Activated B cell treated with CpG ODN at 0.5 μM for 24 hours (primary cell): ENCODE measurements around the gene UNC119. TPM values are rescaled to one million over a fixed set of nuclear protein-coding genes. Genes with fewer than 3 reads are reported as not detected.

Source experiments
- ATAC-seq: fragments of 200-7000 bp; cut with Tn5 transposase; one replicate; pipeline ENCODE4 v1.10.0; 2021; ENCODE audit warnings: low read depth, mild to moderate bottlenecking, moderate library complexity
- CTCF ChIA-PET: fragments of 350-600 bp; sonication (Branson Sonifier 250); formaldehyde crosslinking; loops from one replicate; lab custom pipeline; 2021; ENCODE audit warnings: antibody characterized with exemption; lab: Charles Lee
- POLR2A ChIA-PET: fragments of 350-600 bp; sonication (Branson Sonifier 250); formaldehyde crosslinking; loops from one replicate; lab custom pipeline; 2021; ENCODE audit warnings: antibody characterized with exemption; lab: Charles Lee
- DNase-seq: peaks from one replicate; pipeline ENCODE4 v3.0.0; 2022
- H3K27ac Mint-ChIP-seq: one replicate; pipeline ENCODE4 v1.8.0; 2020; ENCODE audit warnings: mixed read lengths
- H3K27me3 Mint-ChIP-seq: one replicate; pipeline ENCODE4 v1.8.0; 2021; ENCODE audit warnings: mixed read lengths
- H3K36me3 Mint-ChIP-seq: one replicate; pipeline ENCODE4 v1.8.0; 2021; ENCODE audit warnings: low read depth, mixed read lengths
- H3K4me1 Mint-ChIP-seq: one replicate; pipeline ENCODE4 v1.8.0; 2021; ENCODE audit warnings: mixed read lengths
- H3K4me3 Mint-ChIP-seq: one replicate; pipeline ENCODE4 v1.8.0; 2020; ENCODE audit warnings: mild to moderate bottlenecking, mixed read lengths
- H3K9me3 Mint-ChIP-seq: one replicate; pipeline ENCODE4 v1.8.0; 2020; ENCODE audit warnings: mixed read lengths
- intact Hi-C: fragments of 100-400 bp; cut with micrococcal nuclease; formaldehyde crosslinking; loops from one replicate; pipeline ENCODE4 v1.15.1; 2024
- total RNA-seq: library from RNA; stranded (reverse); gene quantifications from 2 replicates; pipeline ENCODE4 v1.2.3, GENCODE V29; 2022
- TF ChIP-seq, protein P1 (sequence below): fragments of 200-600 bp; IDR thresholded peaks from one replicate; pipeline ENCODE4 v1.8.0; 2022; ENCODE audit warnings: antibody characterized with exemption, mild to moderate bottlenecking

The UNC119 gene
- total RNA-seq, 1 donor from 2014 or later, result 437 TPM

GRCh38 chr17:28545787-28546415 lies 6.5 kb downstream of the UNC119 start:
- POLR2A ChIA-PET, result interaction anchor here (0.8 to 6.2 kb wide), 6 partner anchors 9 to 99 kb away, joined by 3 to 80 read pairs (median 4); partner anchors contain the start of genes BLTP2, PIGS and SPAG5
- TF ChIP-seq, protein P1, sequence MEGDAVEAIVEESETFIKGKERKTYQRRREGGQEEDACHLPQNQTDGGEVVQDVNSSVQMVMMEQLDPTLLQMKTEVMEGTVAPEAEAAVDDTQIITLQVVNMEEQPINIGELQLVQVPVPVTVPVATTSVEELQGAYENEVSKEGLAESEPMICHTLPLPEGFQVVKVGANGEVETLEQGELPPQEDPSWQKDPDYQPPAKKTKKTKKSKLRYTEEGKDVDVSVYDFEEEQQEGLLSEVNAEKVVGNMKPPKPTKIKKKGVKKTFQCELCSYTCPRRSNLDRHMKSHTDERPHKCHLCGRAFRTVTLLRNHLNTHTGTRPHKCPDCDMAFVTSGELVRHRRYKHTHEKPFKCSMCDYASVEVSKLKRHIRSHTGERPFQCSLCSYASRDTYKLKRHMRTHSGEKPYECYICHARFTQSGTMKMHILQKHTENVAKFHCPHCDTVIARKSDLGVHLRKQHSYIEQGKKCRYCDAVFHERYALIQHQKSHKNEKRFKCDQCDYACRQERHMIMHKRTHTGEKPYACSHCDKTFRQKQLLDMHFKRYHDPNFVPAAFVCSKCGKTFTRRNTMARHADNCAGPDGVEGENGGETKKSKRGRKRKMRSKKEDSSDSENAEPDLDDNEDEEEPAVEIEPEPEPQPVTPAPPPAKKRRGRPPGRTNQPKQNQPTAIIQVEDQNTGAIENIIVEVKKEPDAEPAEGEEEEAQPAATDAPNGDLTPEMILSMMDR, result no peak
- Mint-ChIP-seq H3K4me3 (no peak overlapping the region), H3K9me3 (no peaks in the 10 kb centered on the region), H3K4me1 (peaks cover 74% of the 10 kb centered on the region), H3K27me3 (no peaks in the 10 kb centered on the region), H3K27ac (peak overlapping the region; percentile 0), H3K36me3 (peaks cover 41% of the 10 kb centered on the region)
- CTCF ChIA-PET, result interaction anchor here (3.9 kb wide), 1 partner anchor 66 kb away, joined by 32 read pairs; the partner anchor contains the start of gene RSKR
- intact Hi-C loops, result loop anchor here (5.0 kb wide), 1 partner anchor 181 kb away; the partner anchor contains the start of genes NEK8 and TLCD1
- DNase-seq (no peak), ATAC-seq (no peak)

DNA sequence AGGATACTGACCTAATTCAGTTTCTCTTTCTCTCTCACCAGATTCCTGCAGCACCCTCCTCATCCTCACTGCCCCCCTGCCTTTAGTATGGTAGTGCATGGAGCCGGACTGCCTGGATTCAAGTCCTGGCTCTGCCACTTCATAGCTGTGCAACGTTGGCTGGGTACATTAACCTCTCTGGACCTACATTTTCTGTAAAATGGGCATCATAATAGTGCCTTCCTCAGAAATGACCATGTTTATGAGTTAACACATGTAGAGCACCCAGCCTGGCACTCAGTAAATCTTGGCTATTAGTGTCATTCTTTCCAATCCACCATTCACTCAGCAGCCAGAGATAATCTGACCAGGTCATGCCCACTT lies 7.3 kb downstream of the UNC119 start:
- DNase-seq, result no peak
- H3K4me3 Mint-ChIP-seq, result no peak overlapping the region
- H3K9me3 Mint-ChIP-seq, result no peaks in the 10 kb centered on the region
- intact Hi-C loops, result loop anchor here (5.0 kb wide), 1 partner anchor 182 kb away; the partner anchor contains the start of genes NEK8 and TLCD1
- H3K4me1 Mint-ChIP-seq, result peaks cover 66% of the 10 kb centered on the region
- TF ChIP-seq, protein P1, result no peak
- no peaks in the 10 kb centered on the region for H3K27me3 Mint-ChIP-seq
- no peak for ATAC-seq
- POLR2A ChIA-PET, result interaction anchor here (1.2 kb wide), 1 partner anchor 27 kb away, joined by 3 read pairs; the partner anchor contains the start of gene PIGS
- no peak overlapping the region for H3K27ac Mint-ChIP-seq
- peaks cover 41% of the 10 kb centered on the region for H3K36me3 Mint-ChIP-seq
- CTCF ChIA-PET, result no interaction called here

GRCh38 chr17:28544402-28545140 lies 7.9 kb downstream of the UNC119 start:
- no peak for DNase-seq
- Mint-ChIP-seq H3K27me3 (no peaks in the 10 kb centered on the region), H3K9me3 (no peaks in the 10 kb centered on the region), H3K4me3 (no peak overlapping the region), H3K36me3 (peaks cover 41% of the 10 kb centered on the region), H3K27ac (no peak overlapping the region), H3K4me1 (peaks cover 61% of the 10 kb centered on the region)
- TF ChIP-seq, protein P1, result no peak
- ChIA-PET CTCF (interaction anchor here (0.9 to 1.1 kb wide), 3 partner anchors 8 to 68 kb away, joined by 3 to 4 read pairs (median 3); partner anchors contain the start of gene UNC119), POLR2A (interaction anchor here (0.7 to 1.8 kb wide), 6 partner anchors 8 to 596 kb away, joined by 3 to 7 read pairs (median 4); partner anchors contain the start of genes ALDOC, PIGS and UNC119)
- intact Hi-C loops, result loop anchor here (5.0 kb wide), 1 partner anchor 183 kb away; the partner anchor contains the start of genes NEK8 and TLCD1
- ATAC-seq, result no peak

DNA sequence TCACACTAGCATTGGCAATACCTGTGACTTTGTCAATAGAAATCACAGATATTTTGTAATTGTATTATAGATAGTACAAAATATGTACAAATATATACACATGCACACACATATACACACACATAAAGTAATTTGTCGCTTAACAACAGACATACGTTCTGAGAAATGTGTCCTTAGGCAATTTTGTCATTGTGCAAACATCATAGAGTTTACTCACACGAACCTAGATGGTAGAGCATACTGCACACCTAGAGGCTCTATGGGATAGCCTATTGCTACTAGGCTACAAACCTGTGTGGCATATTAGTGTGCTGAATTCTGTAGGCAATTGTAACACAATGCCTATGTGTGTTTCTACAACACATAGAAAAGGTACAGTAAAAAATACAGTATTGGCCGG lies 11.0 kb downstream of the UNC119 start:
- ChIA-PET POLR2A (interaction anchor here (0.8 kb wide), 1 partner anchor 11 kb away, joined by 7 read pairs; no protein-coding TSS in a partner anchor), CTCF (interaction anchor here (1.0 to 2.2 kb wide), 6 partner anchors 8 to 72 kb away, joined by 3 to 12 read pairs (median 4); no protein-coding TSS in a partner anchor)
- Mint-ChIP-seq H3K4me1 (peaks cover 30% of the 10 kb centered on the region), H3K9me3 (no peaks in the 10 kb centered on the region), H3K27ac (no peak overlapping the region), H3K4me3 (no peak overlapping the region), H3K27me3 (no peaks in the 10 kb centered on the region), H3K36me3 (peaks cover 17% of the 10 kb centered on the region)
- intact Hi-C loops, result no loop called here
- DNase-seq, result no peak
- TF ChIP-seq, protein P1, result no peak
- no peak for ATAC-seq
